HG02870 (cell line): Measurements from ENCODE around the gene NAALADL2.
A peak's percentile ranks its signal among the peaks of the same experiment; 100 is the strongest.
"Not testable (repeated sequence)": the region's sequence is repeated elsewhere in the genome, so short reads cannot be mapped to it uniquely, and the experiment has no call there.

ENCODE experiments used
- ATAC-seq: cut with Tn5 transposase; IDR thresholded peaks from one replicate; pipeline ENCODE4 v1.9.1; 2021; ENCODE audit warnings: mild to moderate bottlenecking, moderate library complexity; ENCODE audit not compliant: unreplicated experiment

Gene NAALADL2

DNA sequence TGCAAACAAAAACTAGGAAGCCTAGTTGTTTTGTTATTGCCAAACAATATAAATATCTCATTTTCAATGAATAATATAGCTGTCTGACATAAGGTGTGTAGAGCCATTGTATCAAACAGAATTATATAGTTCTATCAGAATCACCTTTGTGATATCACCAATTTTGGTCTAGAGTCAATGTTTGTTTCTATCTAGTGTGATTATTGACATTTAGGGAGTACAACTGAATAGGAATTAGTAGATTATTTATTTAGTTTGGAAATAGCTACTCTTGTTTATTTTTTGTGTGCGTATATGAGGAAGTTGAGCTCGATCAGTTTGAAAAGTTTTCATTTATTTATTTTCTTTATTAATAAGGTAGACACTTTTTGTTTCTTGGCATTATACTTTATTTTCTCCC is 389.7 kb downstream of the NAALADL2 start:
- no peak for ATAC-seq

DNA sequence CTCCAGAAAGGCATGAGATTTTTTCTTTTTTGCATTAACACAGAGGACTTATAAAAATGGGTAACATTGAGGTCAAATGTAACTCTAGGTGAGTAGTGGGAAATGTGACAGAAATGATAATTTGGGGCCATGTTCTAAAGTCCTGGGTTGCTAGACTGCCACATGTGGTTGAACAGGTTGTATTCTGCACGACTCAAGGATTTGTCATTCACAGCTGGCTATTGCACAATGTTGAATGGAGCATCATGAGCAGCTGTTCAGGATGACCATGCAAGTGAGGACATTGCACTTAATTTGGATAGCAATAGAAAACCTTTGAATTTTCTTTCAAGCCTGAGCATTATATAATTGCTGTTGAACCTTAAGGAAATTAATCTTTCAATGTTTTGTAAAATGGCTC is 396.6 kb downstream of the NAALADL2 start:
- ATAC-seq = no peak

DNA sequence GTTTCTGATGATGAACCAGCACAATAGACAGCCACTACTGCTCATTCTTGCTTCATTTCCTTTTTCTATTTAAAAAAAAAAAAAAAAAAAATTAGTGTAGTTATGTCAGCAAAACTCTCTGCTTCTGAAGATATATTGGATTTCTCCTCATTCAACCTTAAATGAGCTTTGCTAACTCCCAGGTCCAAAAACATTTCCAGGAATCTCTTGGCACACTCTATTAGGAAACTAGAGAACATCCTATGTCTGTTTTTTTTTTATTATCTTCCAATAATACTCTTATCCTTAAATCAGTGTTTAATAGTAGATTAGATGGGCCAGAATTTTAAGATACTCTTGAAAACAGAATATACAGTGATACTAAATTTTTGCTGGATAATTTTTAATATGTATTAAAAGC is 398.0 kb downstream of the NAALADL2 start:
- no peak for ATAC-seq

DNA sequence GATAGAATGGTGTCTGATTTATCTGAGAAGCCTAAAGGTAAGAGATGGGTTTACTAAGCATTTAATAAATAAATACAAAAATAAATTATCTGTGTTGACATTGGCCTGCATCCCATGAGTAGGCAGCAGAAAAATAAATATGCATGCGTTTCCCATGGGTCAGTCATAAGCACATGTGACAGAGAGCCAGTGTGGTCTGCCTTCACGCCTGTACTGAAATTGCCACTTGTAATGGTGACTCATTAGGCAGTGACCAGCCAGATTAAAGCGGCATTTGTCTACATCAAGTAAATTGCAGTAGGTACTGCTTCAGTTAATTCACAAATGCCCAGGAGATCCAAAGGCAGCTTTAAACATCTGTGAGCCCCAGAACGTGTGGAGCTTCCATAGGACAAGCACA is 399.6 kb downstream of the NAALADL2 start:
- ATAC-seq = no peak

DNA sequence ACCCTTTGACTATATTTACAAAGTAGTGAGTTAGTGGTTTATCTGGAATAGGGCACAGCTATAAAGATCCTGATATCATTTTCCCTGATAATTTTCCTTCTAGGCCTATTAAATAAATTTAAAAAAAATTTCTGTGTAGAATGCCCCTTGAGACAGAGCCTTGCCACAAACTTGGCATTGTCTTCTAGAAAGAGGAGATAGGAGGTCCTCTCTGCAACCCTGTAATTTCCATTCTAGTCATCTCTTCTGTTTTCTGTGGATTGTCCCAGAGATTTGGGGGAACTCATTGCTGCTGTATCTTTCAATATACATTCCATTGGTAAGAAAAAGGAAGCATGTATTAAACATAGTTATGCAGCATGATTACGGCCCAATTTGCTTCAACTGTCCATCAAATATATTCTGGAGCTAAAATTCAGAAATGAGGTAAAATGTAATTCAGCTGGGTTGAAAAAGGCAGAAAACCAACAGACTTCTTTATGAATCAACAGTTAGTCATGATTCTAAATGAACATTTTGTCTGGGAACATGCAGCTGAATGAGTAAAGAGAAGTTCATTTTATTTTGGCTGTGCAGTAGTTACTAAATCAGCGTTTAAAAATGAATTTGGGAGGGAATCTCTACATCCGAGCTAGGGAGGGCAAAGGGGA is 401.1 kb downstream of the NAALADL2 start:
- no peak for ATAC-seq

DNA sequence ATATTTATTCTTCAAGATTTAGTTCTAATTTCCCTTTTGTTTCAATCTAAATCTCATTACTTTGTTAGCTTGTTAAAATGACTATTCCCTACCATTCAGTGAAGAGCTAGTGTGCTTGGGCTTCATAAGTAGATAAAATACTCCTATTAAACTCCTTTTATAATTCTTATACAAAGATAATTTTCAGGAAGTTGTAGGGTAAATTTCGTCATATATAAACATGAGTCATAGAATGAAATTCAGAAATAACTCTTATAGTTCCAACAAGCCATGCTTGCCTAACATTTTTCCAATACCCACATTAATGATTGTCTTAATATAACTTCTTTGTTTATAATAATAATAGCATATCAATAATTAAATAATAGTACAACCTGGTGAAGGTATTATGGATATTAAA is 407.3 kb downstream of the NAALADL2 start:
- ATAC-seq = no peak

DNA sequence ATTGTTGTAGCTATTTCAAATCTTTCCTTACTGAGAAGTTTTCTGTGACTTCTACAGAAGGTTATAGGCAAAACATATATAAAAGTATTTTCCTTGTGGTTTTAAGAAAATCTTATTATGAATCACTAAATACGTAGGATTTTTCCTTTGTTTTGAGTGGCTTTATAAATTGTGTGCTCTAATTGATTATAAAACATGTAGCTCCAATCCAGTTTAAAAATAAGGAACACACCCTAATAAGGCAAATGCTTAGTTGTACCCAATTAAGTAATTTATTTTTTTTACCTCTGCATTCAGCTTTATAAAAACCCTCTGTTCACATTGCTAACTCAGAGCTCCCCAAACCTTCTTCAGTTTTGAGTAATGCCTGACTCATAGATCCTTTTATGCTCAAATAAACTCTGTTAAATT is 408.0 kb downstream of the NAALADL2 start:
- peak; percentile 42 for ATAC-seq

DNA sequence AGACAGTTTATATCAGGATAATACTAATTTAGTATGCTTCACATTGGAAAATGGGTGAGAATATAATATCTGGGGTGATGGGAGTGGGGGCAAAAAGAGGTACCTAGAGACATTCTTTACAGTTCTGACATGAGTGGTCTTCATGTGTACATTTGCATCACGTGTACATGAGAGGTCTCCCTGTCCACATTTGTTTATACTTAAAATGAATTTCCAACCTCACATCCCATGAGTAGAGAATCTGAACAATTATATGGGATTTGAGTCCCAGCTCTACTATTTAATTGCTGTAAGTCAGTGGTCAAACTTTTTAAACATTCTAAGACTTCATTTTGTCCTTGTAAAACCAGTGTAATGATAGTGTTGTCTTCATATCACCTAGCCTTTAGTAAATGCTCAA is 408.4 kb downstream of the NAALADL2 start:
- ATAC-seq = peak; percentile 41

DNA sequence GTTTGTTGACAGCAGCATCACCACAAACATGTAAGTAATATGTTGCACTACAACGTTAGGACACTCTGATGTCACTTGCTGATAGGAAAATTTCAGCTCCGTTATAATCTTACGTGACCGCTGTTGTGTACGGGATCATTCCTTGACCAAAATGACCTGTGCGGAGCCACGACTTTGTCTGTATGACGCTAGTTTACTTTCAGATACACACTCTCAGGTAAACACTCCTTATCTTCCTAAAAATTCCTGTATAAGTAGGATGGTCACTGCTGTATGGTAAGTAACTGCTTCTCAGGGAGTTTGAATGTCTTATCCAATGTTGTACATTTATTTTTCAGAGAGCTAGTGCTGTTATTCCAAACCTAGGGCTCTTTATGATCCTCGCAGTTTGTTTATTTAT is 410.3 kb downstream of the NAALADL2 start:
- ATAC-seq = no peak

DNA sequence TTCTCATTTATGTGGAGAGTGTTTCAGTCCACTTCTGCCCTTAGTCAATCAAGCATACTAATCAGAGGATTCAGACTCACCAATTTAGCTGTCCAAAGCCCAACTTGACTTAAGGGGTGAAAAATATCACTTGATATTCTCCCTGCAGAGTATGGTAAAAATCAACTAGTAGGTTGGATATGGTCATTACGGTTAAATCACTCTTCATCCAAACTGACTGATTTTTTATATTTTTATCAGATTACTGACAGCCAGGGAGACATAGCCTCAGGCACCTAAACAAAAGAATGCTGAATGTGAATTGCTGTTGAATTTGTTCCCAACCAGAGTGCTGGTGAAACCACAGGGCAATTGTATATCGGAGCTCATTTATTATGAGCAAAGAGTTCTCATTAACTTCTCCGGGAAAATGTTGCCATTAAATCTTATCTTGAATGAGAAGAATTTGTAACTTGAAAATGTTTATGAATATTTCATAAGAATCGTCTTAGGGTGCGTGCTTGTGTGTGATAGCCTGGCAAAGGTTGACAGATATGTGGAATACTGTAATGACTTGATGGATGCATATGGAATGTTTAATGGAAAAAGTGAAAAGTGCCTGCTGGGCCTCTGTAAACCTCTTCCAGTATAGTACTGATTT is 411.2 kb downstream of the NAALADL2 start:
- no peak for ATAC-seq

DNA sequence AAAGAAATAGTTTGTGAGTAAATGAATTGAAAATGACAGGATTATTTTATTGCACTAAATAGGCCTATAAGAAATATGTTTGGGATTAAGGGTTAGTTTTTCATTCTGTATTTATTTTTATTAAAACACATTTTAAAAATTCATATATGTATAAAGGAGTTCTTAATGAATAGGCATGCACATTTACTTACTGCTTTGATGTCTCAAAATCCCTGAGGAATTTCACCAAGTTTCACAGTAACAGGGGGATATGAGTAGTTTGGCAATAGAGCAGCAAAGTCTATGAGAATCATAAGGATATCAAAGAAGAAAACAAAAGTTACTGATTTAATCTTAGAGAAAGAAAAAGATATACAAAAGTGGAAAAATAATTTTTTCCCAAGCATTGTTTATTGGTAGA is 411.7 kb downstream of the NAALADL2 start:
- ATAC-seq = no peak

DNA sequence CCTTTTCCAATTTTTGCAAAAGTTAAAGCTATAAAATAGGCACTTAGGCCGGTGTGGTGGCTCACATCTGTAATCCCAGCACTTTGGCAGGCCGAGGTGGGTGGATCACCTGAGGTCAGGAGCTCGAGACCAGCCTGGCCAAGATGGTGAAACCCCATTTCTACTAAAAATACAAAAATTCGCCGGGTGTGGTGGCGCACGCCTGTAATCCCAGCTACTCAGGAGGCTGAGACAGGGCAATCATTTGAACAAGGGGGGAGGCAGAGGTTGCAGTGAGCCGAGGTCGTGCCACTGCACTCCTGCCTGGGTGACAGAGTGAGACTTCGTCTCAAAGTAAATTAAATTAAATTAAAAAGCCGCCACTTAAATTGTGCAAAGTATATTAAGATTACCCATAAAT is 412.3 kb downstream of the NAALADL2 start:
- not testable (repeated sequence) for ATAC-seq

DNA sequence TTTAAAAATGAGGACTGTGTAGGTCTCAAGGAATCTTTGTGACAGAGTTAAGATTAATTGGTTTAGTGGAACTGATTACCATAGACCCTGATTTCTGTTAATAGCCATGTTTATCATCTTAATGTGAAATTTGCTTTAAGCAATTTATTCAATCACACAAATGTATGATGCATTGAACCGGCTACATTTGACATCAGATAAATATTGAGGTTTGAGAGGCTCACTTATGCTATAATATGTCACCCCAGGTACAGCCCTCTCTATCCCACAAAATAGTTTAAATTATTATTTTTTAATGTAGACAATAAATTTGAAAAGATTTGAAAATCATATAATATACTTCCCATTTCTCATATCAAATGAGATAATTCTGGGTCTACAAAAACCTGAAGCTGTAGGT is 413.3 kb downstream of the NAALADL2 start:
- ATAC-seq = no peak

DNA sequence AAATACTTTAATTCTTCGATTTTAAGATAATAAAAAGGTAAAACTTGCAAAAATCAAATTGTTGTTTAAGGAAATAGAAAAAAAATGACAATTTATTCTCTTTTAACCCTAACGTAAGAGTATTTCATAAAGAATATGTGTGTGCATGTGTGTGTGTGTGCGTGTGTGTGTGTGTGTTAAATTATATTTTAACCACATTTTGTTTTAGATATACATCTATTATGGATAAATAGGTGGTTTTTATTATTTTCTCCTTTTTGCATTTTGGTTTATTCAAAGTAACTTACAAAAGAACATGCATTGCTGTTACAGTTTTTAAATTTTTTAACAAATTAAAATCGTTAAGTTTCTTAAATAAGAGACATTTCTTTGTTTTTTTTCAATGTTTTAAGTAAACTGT is 414.4 kb downstream of the NAALADL2 start:
- ATAC-seq = no peak

DNA sequence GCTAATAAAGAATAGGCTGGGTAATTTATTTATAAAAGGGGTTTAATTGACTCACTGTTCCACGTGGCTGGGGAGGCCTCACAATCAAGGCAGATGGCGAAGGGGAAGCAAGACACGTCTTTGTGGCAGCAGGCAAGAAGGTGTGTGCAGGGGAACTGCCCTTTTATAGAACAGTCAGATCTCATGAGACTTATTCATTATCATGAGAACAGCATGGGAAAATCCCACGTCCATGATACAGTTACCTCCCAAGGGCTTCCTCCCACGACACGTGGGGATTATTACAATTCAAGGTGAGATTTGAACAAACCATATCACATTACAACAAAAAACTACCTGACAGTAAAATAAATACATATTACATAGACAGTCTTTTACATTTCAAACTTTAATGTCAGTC is 414.9 kb downstream of the NAALADL2 start:
- peak; percentile 84 for ATAC-seq

DNA sequence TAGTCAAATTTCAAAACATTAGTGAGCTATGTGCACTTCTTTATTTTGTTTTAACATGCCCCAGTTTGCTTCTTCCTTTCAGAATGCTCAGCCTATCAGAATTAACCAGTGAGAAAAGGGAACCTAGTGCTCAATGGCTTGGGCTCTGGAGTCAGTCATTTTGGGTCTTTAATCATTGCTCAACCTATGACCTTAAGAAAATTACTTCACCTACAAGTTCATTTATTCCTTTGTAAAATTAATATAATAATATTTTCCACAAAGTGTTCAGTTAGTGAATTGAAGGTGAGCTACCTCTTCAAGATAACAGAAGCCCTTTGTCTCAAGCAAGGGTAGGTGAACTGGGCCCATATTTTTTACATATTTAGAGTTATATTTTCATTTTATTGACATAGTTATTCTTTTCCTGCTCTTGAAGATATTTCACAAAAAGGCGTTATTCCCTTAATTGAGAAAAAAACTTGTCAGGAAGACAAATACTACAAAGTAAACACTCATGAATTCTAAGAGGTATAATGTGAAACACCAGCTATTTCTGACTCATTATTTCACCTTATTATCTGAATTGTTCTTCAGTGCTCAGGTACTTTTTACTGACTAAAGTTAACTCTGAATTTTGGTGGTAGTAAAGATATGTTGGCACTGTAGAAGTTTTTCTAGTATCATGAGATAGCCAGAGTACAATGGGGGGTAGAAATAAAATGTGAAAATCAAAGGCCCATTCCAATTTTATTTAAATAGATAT is 415.5 kb downstream of the NAALADL2 start:
- ATAC-seq = peak; percentile 58

DNA sequence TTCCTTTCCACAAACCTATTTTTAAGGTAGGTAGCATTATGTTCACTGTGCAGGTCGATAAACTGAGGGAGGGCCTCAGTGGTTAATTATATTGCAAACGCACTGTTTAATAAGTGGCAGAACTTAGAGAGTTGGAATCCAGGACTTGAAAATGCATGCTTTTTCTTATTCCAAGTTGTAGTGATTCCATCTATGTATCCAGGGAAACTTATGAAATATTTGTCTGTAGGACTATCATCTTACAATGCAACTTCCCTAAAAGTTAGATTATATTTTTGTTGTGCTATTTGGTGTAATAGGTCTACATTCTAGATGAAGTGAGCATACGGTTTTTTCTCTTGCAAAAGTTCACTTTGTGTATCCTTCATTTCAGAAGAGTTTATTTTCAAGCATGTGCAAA is 419.5 kb downstream of the NAALADL2 start:
- no peak for ATAC-seq

DNA sequence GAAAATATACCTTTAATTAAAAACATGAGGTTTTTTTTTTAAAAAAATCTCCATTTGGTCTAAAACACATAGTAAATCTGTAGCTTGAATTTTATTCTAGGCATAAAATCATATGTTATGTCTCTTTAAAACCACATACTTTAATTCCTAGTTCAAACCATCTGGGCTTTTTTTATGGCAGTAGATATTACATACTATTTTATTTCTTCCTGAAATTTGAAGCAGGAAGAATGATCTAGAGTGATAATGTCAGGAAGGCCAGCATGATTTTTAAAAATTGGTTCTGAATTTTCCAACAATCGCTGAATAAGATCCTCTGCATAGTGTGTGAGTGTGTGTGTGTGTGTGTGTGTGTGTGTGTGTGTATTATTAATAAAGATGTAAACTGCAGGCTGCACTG is 420.3 kb downstream of the NAALADL2 start:
- ATAC-seq = no peak

DNA sequence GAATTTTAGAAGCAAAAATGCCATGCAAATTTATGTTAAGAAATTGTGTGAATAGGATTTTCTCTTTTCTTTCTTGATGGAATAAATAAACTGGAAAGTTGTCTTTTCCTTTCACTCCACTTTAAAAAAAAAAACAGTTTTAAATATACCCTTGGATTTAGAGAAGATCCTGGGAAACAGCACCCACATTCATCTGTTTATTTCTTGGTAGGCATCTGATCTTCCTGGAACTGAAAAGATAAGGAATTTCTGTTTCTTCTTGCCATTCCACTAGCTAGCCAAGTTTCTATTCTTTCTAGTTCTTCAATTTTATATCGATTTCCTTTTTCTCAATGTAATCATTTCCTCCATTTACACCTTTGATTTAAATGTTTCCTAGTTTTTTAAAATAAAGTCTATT is 420.8 kb downstream of the NAALADL2 start:
- no peak for ATAC-seq

DNA sequence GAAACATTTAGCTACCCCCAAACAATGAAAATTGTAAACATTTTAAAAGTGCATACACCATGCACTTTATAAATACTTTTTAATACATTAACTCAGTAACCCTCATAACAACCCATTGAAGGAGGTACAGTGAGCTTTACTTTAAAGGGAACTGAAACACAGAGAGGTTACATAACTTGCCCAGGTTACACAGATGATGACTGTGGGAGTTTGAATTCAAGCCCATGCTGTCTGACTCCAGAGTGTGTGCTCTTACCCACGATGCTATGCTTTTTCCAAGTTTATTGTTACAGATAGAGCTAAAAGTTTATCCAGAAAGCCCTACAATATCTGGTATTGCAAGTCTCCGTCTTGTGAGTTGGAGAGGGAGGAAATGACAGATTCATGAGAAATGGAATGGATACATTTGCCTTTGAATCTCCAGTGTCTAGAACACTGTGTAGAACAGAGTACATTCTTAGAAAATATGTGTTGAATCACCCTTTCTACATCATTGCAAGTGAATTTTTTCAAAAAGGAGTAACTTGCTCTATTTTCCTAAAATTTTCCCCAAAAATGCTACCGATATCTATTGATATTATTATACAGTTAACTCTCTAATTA is 428.3 kb downstream of the NAALADL2 start:
- peak; percentile 100 for ATAC-seq

DNA sequence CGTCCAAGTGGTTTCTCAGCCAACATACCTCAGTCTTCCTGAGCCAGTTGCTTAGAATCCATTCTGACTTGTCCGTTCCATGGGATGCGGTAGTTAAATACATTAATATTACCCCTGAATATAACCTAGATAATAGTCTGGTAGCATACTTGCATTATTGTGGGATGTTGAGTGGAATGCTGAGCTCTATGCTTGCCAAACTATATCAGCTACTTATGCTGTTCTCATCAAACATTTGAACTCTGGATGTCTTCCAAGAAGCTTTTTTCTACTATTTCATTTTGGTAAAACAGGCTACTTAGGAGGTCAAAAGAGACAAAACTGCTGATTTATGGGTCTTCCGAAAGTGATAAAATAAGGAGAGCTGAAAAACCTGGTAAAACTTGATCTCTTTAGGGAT is 429.5 kb downstream of the NAALADL2 start:
- no peak for ATAC-seq

DNA sequence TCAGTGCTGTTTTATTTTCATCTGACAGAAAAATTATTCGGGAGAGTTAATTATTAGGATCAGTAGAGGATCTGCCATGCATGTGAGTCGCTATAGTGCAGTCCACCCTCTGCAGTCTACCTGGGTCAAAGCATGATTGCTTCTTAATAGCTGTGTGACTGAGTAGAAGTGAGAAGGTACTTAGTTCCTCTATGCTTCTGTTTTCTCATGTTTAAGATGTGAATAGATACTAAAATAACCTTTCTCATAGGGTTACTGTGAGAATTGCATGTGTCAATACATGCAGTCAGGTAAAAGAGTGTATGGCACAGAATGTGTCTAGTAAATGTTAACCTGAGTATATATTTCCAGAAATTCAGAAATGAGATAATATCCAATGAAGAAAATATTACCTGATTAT is 435.7 kb downstream of the NAALADL2 start:
- ATAC-seq = peak; percentile 84
